Tibial nerve (tissue), 4 donors: ENCODE results near the gene GUK1. TPM values are rescaled to one million over a fixed set of nuclear protein-coding genes. Genes with fewer than 3 reads are reported as not detected.

ENCODE experiments used
- DNase-seq, 2 donors: peaks; one replicate each; pipeline ENCODE4 v3.0.0-alpha.2; 2019; ENCODE audit warnings: low spot score in 2 of 2
- H3K27ac ChIP-seq, 4 donors: fragments of 200-600 bp; sonication (generic) in 3 of 4; one replicate each; pipeline ENCODE4 v1.5.1; 2017 to 2019; ENCODE audit warnings: mild to moderate bottlenecking in 1 of 4
- H3K27me3 ChIP-seq, 2 donors: fragments of 200-600 bp; sonication (generic) in 1 of 2; one replicate each; pipeline versions ENCODE4 v1.5.1 to v1.6.0; 2017 to 2019
- H3K36me3 ChIP-seq, 3 donors: fragments of 200-600 bp; sonication (generic); one replicate each; pipeline ENCODE4 v1.5.1; 2018 to 2019
- H3K4me1 ChIP-seq, 4 donors: fragments of 200-600 bp; sonication (generic) in 3 of 4; one replicate each; pipeline ENCODE4 v1.5.1; 2017 to 2019
- H3K4me3 ChIP-seq, 4 donors: fragments of 200-600 bp; sonication (generic) in 3 of 4; one replicate each; pipeline ENCODE4 v1.5.1; 2017 to 2019; ENCODE audit warnings: mild to moderate bottlenecking in 1 of 4, moderate library complexity in 1 of 4
- H3K9me3 ChIP-seq, 4 donors: fragments of 200-600 bp; sonication (generic) in 3 of 4; one replicate each; pipeline ENCODE4 v1.5.1; 2017 to 2019
- EP300 ChIP-seq, 2 donors: sonication (generic); formaldehyde crosslinking; IDR thresholded peaks; one replicate each; pipeline ENCODE4 v1.6.1; 2017; ENCODE audit warnings: antibody characterized with exemption in 2 of 2, mild to moderate bottlenecking in 1 of 2
- POLR2A ChIP-seq, 2 donors: fragments of 450-650 bp; IDR thresholded peaks; one replicate each; pipeline ENCODE4 v1.6.1; 2017; ENCODE audit warnings: antibody characterized with exemption in 2 of 2, mild to moderate bottlenecking in 2 of 2, moderate library complexity in 2 of 2
- WGBS, 2 donors: methylation state at CpG; one replicate each; pipeline ENCODE4 v1.1.5; 2018; 5-methylcytosine and 5-hydroxymethylcytosine counted together
- total RNA-seq, 4 donors: library from RNA; depleted of rRNA; stranded (reverse); fragments of >200 nt; gene quantifications; one replicate each; pipeline ENCODE4 v1.1.0, GENCODE V29; 2016
- TF ChIP-seq, protein P1 (sequence below), 5 experiments: fragments of 200-600 bp in 3 of 5; fragments of 450-650 bp in 2 of 5; sonication (generic) in 3 of 5; IDR thresholded peaks; one replicate each; pipeline ENCODE4 v1.5.1; 2016 to 2019; ENCODE audit warnings: antibody characterized with exemption in 5 of 5, mild to moderate bottlenecking in 3 of 5, moderate library complexity in 2 of 5

The GUK1 gene
- total RNA-seq, 4 donors from 2014 or later, result 501 to 540 (median 510) TPM

DNA sequence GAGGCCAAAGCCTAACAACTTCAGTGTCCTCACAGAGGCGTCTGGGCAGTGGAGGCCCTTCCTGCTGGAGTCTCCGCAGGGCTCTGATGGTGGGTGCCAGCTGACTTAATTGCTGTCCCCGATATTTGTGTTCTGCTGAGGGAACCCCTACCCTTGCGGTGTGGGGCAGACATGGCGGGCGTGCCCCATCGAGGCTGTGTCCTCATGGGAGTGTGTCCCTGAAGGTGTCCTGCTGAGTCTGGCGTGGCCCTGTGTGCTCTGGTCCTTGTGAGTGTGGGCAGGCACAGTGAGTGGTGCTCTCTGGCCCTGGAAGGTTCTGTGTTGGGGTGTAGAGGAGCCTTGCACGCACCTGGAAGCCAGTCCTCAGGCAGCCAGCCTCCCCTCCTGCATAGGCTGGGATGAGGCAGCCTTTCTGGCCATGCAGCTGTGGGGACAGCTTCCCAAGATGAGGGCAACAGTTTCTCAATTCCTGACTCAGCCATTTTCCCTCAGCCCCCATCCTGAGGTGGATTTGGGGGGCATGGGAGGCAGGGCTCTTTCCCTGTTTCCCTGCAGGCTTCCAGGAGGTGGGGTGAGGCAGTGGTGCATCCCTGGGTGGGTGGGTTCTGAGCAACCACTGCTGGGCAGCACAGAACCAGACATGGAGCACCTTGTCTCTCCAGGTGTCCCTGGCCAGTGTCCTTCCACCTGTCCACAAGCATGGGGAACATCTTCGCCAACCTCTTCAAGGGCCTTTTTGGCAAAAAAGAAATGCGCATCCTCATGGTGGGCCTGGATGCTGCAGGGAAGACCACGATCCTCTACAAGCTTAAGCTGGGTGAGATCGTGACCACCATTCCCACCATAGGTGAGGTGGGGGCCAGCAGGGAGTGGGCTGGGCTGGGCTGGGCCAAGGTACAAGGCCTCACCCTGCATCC lies 43.4 kb upstream of the GUK1 start:
- Histone ChIP-seq H3K9me3 (peaks cover 0 to 18% (median 3%) of the 10 kb centered on the region in 4 donors), H3K36me3 (peaks cover 0 to 90% (median 9%) of the 10 kb centered on the region in 3 donors), H3K4me1 (peaks cover 0 to 61% (median 12%) of the 10 kb centered on the region in 4 donors), H3K27ac (no peak overlapping the region), H3K27me3 (no peaks in the 10 kb centered on the region), H3K4me3 (no peak overlapping the region)
- WGBS, 2 donors, result 95 to 96% methylated on average over 5 to 13 of the region's 13 CpGs
- TF ChIP-seq, protein P1, sequence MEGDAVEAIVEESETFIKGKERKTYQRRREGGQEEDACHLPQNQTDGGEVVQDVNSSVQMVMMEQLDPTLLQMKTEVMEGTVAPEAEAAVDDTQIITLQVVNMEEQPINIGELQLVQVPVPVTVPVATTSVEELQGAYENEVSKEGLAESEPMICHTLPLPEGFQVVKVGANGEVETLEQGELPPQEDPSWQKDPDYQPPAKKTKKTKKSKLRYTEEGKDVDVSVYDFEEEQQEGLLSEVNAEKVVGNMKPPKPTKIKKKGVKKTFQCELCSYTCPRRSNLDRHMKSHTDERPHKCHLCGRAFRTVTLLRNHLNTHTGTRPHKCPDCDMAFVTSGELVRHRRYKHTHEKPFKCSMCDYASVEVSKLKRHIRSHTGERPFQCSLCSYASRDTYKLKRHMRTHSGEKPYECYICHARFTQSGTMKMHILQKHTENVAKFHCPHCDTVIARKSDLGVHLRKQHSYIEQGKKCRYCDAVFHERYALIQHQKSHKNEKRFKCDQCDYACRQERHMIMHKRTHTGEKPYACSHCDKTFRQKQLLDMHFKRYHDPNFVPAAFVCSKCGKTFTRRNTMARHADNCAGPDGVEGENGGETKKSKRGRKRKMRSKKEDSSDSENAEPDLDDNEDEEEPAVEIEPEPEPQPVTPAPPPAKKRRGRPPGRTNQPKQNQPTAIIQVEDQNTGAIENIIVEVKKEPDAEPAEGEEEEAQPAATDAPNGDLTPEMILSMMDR (IDR thresholded peaks at IDR 0.05), result no peak
- TF ChIP-seq EP300 (IDR thresholded peaks at IDR 0.05) (no peak), POLR2A (IDR thresholded peaks at IDR 0.05) (no peak)
- DNase-seq, result no peak

DNA sequence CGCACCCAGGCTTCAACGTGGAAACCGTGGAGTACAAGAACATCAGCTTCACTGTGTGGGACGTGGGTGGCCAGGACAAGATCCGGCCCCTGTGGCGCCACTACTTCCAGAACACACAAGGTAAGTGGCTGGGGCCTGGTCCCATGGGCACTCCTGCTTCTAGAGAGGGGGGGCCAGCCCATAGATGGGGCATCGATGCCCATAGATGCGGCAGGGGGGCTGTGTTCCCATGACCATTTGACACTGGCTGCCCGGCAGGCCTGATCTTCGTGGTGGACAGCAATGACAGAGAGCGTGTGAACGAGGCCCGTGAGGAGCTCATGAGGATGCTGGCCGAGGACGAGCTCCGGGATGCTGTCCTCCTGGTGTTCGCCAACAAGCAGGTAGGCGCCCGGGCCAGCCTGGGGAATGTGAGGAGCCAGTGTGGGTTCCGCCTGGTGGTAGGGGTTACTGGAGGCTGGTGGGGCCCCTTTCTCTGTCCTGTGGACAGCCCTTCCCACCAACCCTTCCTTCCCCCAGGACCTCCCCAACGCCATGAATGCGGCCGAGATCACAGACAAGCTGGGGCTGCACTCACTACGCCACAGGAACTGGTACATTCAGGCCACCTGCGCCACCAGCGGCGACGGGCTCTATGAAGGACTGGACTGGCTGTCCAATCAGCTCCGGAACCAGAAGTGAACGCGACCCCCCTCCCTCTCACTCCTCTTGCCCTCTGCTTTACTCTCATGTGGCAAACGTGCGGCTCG lies 42.6 kb upstream of the GUK1 start:
- Histone ChIP-seq H3K4me3 (no peak overlapping the region), H3K4me1 (peaks cover 0 to 61% (median 14%) of the 10 kb centered on the region in 4 donors), H3K27me3 (no peaks in the 10 kb centered on the region), H3K27ac (no peak overlapping the region), H3K9me3 (peaks cover 0 to 18% (median 3%) of the 10 kb centered on the region in 4 donors), H3K36me3 (peaks cover 0 to 87% (median 9%) of the 10 kb centered on the region in 3 donors)
- WGBS, 2 donors, result 89 to 92% methylated on average over 25 to 28 of the region's 34 CpGs
- TF ChIP-seq EP300 (IDR thresholded peaks at IDR 0.05) (no peak), POLR2A (IDR thresholded peaks at IDR 0.05) (no peak)
- TF ChIP-seq, protein P1 (IDR thresholded peaks at IDR 0.05), result no peak
- DNase-seq, result no peak

DNA sequence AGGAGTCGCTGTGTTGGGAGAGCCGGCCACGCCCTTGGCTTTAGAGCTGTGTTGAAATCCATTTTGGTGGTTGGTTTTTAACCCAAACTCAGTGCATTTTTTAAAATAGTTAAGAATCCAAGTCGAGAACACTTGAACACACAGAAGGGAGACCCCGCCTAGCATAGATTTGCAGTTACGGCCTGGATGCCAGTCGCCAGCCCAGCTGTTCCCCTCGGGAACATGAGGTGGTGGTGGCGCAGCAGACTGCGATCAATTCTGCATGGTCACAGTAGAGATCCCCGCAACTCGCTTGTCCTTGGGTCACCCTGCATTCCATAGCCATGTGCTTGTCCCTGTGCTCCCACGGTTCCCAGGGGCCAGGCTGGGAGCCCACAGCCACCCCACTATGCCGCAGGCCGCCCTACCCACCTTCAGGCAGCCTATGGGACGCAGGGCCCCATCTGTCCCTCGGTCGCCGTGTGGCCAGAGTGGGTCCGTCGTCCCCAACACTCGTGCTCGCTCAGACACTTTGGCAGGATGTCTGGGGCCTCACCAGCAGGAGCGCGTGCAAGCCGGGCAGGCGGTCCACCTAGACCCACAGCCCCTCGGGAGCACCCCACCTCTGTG lies 41.7 kb upstream of the GUK1 start:
- Histone ChIP-seq H3K9me3 (peaks cover 0 to 18% (median 3%) of the 10 kb centered on the region in 4 donors), H3K4me1 (peaks cover 0 to 54% (median 13%) of the 10 kb centered on the region in 4 donors), H3K27me3 (no peaks in the 10 kb centered on the region), H3K36me3 (peaks cover 0 to 79% (median 9%) of the 10 kb centered on the region in 3 donors), H3K4me3 (no peak overlapping the region), H3K27ac (no peak overlapping the region)
- WGBS, 2 donors, result 89 to 94% methylated on average over 28 of the region's 28 CpGs
- TF ChIP-seq, protein P1 (IDR thresholded peaks at IDR 0.05), result no peak
- TF ChIP-seq EP300 (IDR thresholded peaks at IDR 0.05) (no peak), POLR2A (IDR thresholded peaks at IDR 0.05) (no peak)
- no peak for DNase-seq

DNA sequence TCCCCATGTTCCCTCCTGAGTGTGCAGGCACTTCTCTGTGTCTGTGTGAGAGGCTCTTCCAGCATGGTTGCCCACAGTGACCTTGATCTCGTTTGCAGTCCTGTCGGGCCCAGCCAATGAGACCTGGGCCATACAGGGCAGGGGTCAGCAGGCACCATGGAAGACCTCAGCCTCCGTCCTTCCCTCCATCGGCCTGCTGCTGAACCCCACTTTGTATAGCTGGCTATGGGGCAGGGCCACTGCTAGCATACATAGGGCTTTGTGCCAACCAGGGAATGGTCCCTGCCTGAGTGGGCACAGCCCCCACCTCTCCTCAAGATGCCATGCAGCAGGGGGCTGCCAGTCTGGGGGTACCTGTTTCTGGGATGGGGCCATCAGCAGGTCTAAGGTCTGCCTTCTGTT lies 40.7 kb upstream of the GUK1 start:
- H3K27ac ChIP-seq, result no peak overlapping the region
- peaks cover 0 to 70% (median 9%) of the 10 kb centered on the region in 3 donors for H3K36me3 ChIP-seq
- peaks cover 0 to 13% (median 3%) of the 10 kb centered on the region in 4 donors for H3K9me3 ChIP-seq
- 14 to 61% methylated on average over 1 to 4 of the region's 4 CpGs for WGBS, 2 donors
- TF ChIP-seq POLR2A (IDR thresholded peaks at IDR 0.05) (no peak), EP300 (IDR thresholded peaks at IDR 0.05) (no peak)
- H3K4me3 ChIP-seq, result no peak overlapping the region
- no peak for DNase-seq
- peaks cover 0 to 63% (median 16%) of the 10 kb centered on the region in 4 donors for H3K4me1 ChIP-seq
- H3K27me3 ChIP-seq, result no peaks in the 10 kb centered on the region
